ENCODE measurements around the gene ZNF326.

DNA sequence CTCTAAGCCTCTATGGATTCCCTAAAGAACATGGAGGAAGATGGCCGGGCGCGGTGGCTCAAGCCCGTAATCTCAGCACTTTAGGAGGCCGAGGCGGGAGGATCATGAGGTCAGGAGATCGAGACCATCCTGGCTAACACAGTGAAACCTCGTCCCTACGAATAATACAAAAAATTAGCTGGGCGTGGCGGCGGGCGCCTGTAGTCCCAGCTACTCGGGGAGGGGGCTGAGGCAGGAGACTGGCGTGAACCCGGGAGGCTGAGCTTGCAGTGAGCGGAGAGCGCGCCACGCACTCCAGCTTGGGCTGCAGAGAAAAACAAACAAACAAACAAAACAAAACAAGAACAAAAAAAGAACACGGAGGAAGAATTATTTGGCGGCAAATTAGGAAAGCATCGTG, 5.8 kb upstream of the ZNF326 start:
- TF ChIP-seq, protein P1, sequence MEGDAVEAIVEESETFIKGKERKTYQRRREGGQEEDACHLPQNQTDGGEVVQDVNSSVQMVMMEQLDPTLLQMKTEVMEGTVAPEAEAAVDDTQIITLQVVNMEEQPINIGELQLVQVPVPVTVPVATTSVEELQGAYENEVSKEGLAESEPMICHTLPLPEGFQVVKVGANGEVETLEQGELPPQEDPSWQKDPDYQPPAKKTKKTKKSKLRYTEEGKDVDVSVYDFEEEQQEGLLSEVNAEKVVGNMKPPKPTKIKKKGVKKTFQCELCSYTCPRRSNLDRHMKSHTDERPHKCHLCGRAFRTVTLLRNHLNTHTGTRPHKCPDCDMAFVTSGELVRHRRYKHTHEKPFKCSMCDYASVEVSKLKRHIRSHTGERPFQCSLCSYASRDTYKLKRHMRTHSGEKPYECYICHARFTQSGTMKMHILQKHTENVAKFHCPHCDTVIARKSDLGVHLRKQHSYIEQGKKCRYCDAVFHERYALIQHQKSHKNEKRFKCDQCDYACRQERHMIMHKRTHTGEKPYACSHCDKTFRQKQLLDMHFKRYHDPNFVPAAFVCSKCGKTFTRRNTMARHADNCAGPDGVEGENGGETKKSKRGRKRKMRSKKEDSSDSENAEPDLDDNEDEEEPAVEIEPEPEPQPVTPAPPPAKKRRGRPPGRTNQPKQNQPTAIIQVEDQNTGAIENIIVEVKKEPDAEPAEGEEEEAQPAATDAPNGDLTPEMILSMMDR (IDR thresholded peaks at IDR 0.05 in 2 of 3, conservative IDR thresholded peaks at IDR 0.05 in 1 of 3; ENCODE audit: borderline replicate concordance in 1 of 3, insufficient read depth in 1 of 3, low read depth in 2 of 3, low read length in 2 of 3), result no peak
- no peak for TF ChIP-seq EZH2 (IDR thresholded peaks at IDR 0.05)
- TF ChIP-seq EZH2phosphoT487 (IDR thresholded peaks at IDR 0.05; ENCODE audit: borderline replicate concordance), result no peak
- TF ChIP-seq ELF1 (IDR thresholded peaks at IDR 0.05; ENCODE audit: borderline replicate concordance, low read depth), result no peak

Measured in HCT116 (cell line).